Glomerular visceral epithelial cell (primary cell): Measurements from ENCODE around the gene PDCD2L.
"Not testable (repeated sequence)": the region's sequence is repeated elsewhere in the genome, so short reads cannot be mapped to it uniquely, and the experiment has no call there.

Source experiments
- DNase-seq: peaks from one replicate; pipeline ENCODE4 v3.0.0-alpha.2; 2016; ENCODE audit errors: extremely low spot score

PDCD2L gene

GRCh38 chr19:34411216-34411615 lies 7.0 kb downstream of the PDCD2L start:
- DNase-seq = no peak

- no peak for DNase-seq
Measured at GRCh38 chr19:34416021-34416545, 11.9 kb downstream of the PDCD2L start.

DNA sequence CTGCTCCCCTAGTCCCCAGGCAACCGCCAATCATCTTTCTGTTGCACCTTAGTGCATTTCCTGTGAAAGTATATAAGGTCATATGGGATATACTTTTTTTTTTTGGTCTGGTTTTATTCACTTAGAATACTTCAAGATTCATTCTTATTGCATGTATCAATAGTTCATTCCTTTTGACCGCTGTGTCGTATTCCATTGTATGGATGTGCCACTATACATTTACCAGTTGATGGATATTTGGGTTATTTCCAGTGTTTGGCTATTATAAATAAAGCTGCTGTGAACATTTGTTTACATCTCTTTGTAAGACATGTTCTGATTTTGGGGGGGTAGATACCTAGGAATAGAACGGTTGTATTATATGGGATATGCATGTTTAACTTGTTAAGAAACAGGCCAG lies 14.1 kb downstream of the PDCD2L start:
- no peak for DNase-seq

- no peak for DNase-seq
Measured at GRCh38 chr19:34426096-34426661, 22.0 kb downstream of the PDCD2L start.

- peak; percentile 31 for DNase-seq
Measured at GRCh38 chr19:34428549-34429285, 24.5 kb downstream of the PDCD2L start.

DNA sequence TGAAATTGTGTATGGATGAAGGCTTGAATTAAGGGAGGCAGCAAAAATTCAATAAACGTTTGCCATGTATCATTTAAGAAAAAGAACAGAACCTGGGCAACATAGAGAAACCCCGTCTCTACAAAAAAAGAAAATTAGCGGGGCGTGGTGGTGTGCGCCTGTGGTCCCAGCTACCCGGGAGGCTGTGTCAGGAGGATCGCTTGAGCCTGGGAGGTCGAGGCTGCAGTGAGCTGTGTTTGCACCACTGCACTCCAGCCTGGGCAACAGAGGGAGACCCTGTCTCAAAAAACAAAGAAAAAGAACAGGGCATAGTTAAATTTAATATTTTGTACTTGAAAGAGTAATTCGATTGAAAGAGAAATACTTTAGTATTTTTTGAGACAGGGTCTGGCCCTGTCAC lies 25.4 kb downstream of the PDCD2L start:
- no peak for DNase-seq

DNA sequence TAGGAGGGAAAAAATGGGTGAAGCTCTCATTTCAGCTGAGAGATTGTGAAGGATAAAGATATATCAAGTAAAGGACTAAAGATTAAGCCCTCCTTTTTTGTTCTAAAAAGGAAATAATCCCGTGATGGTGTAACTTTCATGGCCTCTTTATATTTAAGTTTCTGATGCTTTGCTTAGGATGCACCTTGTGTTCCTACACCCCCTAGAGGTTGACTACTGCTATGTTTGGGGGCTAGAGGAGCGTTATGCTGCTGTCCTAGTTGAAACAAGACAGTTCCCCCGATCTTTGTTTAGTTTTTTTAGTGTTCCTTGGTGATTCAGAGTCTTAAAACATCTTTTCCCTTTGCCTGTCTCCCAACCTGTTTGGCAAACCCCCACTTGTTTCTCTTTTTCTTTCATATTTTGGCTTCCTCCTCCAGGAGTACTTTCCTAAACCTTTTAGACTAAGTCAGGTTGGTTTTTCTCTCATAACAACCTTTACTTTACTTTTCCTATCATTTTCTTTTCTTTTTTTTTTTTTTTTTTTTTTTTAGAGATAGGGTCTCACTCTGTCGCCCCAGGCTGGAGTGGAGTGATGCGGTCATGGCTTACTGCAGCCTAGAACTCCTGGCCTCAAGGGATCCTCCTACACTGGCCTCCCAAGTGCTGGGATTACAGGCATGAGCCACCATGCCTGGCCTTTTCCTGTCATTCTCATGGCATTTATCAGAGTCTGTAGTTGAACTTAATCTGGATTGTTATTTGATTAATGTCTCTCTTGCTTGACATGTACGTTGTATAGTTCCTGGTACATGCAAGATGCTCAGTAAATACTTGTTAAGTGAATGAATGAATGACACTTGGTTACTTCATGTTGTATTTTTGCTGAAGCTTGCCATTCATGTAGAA lies 26.8 kb downstream of the PDCD2L start:
- DNase-seq = peak; percentile 50

DNA sequence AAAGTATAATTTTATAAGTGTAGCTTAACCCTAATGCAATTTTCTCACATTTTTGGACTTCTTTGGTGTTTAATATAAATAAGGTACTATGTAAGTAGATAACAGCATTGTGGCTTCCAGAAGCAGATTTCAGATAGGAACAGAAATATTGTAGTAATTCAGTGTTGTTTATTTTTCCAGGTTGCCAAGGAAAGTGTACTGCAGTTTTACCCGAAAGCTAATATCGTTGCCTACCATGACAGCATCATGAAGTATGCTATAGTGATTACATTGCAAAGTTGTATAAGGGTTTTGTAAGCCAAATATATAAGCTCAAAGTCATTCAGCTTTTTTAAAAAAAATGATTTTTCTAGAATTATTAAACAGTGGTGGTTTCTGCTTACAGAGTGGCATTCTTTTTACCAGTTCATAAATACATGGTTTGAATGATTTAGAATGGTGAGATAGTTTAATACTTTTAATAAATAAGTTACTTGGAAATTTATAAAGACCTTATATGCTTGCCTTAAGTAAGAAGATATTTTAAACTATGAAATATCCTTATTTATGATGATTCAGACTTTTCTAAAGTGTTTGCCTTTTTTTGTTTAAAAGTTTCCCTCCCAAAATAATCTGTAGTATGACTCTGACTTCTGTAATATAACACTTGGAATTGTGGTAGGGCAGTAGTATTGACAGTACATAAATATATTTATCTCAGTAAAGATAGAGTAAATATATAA lies 27.6 kb downstream of the PDCD2L start:
- no peak for DNase-seq

- no peak for DNase-seq
Measured at GRCh38 chr19:34432797-34433196, 28.6 kb downstream of the PDCD2L start.

DNA sequence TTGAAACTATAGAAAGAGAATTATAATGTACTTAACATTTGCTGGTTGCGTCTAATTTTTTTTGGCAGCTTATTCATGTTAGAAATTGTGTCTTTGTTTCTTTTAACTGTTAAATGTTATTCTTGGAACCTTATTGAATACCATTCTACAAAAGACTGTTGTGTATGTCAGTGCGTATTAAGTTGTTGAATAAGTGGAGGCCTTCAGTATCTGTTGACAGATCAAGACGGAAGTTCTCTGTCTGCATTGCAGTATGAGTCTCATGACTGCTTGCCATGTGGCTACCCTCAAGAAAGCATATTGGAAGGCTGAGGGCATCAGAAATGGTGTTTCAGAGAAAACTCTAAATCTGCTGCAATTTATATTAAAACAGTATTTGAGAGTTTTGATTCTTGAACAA lies 32.5 kb downstream of the PDCD2L start:
- no peak for DNase-seq

DNA sequence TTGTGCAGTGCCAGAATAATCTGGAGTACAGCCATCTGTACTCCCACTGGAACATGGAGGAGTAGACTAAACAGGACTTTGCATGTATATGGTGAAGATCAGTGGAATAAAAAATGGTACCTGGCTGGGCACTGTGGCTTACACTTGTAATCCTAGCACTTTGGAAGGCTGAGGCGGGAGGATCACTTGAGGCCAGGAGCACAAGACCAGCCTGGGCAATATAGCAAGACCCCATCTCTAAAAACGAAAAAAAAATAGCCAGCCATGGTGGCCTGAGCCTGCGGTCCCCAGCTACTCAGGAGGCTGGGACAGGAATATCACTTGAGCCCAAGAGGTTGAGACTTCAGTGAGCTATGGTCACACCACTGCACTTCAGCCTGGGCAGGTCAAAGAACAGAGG lies 44.0 kb downstream of the PDCD2L start:
- no peak for DNase-seq

DNA sequence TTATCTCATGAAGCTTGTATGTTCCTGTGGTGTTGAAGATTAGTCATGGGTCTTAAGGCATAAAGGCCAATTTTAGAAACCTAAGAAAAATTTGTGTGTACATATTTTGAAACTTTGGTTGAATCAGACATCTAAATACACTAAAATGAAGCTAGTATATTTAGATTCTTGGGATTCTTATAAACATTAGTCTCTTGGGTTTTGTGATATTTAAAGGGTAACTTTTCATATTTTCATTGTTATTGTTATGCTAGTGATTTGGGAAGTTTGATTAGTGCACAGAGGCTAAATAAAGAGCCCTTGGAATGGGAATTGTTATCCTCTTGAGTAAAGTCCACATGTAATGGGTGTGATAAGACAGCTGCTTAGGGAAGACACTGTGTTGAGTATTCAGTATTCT lies 48.5 kb downstream of the PDCD2L start:
- DNase-seq = no peak

DNA sequence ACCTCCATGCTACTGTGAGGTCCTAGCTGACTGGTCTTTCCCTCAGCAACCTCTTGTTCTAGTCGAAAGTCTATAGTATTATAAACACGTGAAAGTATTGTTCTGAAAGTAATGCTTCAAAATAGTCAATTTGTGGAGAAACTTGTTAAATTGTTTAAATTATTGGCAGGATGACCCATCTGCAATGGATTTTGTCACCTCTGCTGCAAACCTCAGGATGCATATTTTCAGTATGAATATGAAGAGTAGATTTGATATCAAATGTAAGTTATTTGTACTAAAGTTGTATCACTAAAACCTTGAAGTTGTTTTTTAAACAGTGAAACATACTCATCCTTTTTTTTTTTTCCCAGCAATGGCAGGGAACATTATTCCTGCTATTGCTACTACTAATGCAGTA lies 49.9 kb downstream of the PDCD2L start:
- no peak for DNase-seq

- DNase-seq = no peak
Measured at GRCh38 chr19:34454685-34455084, 50.5 kb downstream of the PDCD2L start.

DNA sequence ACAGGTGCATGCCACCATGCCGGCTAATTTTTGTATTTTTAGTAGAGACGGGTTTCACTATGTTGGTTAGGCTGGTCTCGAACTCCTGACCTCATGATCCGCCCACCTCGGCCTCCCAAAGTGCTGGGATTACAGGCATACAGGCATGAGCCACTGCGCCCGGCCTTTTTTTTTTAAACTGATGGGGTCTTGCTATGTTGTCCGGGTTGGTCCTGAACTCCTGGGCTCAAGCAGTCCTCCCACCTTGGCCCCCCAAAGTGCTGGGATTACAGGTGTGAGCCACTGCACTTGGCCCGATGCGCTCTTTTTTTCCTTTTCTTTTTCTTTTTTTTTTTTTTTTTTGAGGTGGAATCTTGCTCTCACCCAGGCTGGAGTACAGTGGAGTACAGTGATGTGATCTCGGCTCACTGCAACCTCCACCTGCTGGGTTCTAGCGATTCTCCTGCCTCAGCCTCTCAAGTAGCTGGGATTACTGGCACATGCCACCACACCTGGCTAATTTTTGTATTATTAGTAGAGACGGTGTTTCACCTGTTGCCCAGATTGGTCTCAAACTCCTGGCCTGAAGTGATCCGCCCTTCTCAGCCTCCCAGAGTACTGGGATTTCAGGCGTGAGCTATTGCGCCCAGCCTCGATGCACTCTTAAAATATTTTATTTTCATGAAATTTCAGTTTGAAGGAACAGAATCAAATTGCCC lies 51.7 kb downstream of the PDCD2L start:
- not testable (repeated sequence) for DNase-seq

GRCh38 chr19:34457446-34457845 lies 53.2 kb downstream of the PDCD2L start:
- no peak for DNase-seq

- DNase-seq = no peak
Measured at GRCh38 chr19:34458677-34459076, 54.5 kb downstream of the PDCD2L start.

DNA sequence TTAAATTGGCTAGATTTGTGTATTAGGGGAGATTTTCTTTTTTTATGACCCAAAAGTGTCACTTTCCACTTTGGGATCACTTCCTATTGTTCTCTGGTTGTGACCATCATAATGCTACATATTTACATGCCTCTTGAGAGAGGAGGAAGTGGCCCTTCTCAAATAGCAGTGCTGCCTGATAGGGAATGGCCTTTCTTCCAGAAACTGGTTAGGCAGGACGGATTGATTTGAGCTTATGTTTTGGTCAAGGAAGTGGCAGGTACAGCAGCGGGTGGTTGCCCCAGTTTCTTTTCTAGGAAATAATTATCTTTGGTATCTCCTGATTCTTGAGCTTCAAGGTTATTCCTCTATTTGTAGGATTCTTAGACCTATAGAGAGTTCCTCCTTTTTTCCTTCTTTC lies 55.4 kb downstream of the PDCD2L start:
- DNase-seq = no peak

GRCh38 chr19:34461375-34462100 lies 57.3 kb downstream of the PDCD2L start:
- no peak for DNase-seq

GRCh38 chr19:34464785-34465184 lies 60.6 kb downstream of the PDCD2L start:
- not testable (repeated sequence) for DNase-seq

GRCh38 chr19:34468409-34468808 lies 64.2 kb downstream of the PDCD2L start:
- no peak for DNase-seq
